GM19455 (cell line): ENCODE measurements around the gene TPPP2.
"Not testable (repeated sequence)": the region's sequence is repeated elsewhere in the genome, so short reads cannot be mapped to it uniquely, and the experiment has no call there.

Experiments
- ATAC-seq: cut with Tn5 transposase; IDR thresholded peaks from one replicate; pipeline ENCODE4 v1.9.1; 2021; ENCODE audit not compliant: unreplicated experiment

TPPP2 gene

GRCh38 chr14:21037156-21037555, 7.1 kb downstream of the TPPP2 start:
- no peak for ATAC-seq

GRCh38 chr14:21038441-21039422, 8.7 kb downstream of the TPPP2 start:
- ATAC-seq: no peak

GRCh38 chr14:21039585-21040369, 9.8 kb downstream of the TPPP2 start:
- no peak for ATAC-seq

- ATAC-seq: no peak
These were observed 10.4 kb downstream of the TPPP2 start for GRCh38 chr14:21040370-21040925.

- not testable (repeated sequence) for ATAC-seq
These were observed 10.9 kb downstream of the TPPP2 start for GRCh38 chr14:21040941-21041340.

- no peak for ATAC-seq
These were observed 11.8 kb downstream of the TPPP2 start, which contains the start of gene RNASE7 for GRCh38 chr14:21041676-21042433. TSS of gene RNASE7 (plus strand) at chr14:21042362. CDS start at chr14:21042993, 631 bp downstream.

- ATAC-seq: no peak
These were observed 12.9 kb downstream of the TPPP2 start for GRCh38 chr14:21042918-21043317.

GRCh38 chr14:21043387-21043973, 13.5 kb downstream of the TPPP2 start:
- no peak for ATAC-seq

GRCh38 chr14:21043974-21044618, 14.1 kb downstream of the TPPP2 start:
- no peak for ATAC-seq

- ATAC-seq: no peak
These were observed 17.4 kb downstream of the TPPP2 start for GRCh38 chr14:21047378-21047781.

- no peak for ATAC-seq
These were observed 18.6 kb downstream of the TPPP2 start for GRCh38 chr14:21048638-21049037.

GRCh38 chr14:21049271-21049673, 19.3 kb downstream of the TPPP2 start:
- no peak for ATAC-seq

GRCh38 chr14:21050597-21050996, 20.6 kb downstream of the TPPP2 start:
- no peak for ATAC-seq

- no peak for ATAC-seq
These were observed 23.4 kb downstream of the TPPP2 start for GRCh38 chr14:21053184-21054122.

GRCh38 chr14:21054123-21054767, 24.2 kb downstream of the TPPP2 start:
- no peak for ATAC-seq

- no peak for ATAC-seq
These were observed 24.7 kb downstream of the TPPP2 start for GRCh38 chr14:21054768-21055145.

GRCh38 chr14:21055432-21056117, 25.6 kb downstream of the TPPP2 start:
- ATAC-seq: no peak
